Keratinocyte (primary cell): ENCODE data around the gene SYCP1. TPM values are rescaled to one million over a fixed set of nuclear protein-coding genes. Genes with fewer than 3 reads are reported as not detected.
"Not testable (repeated sequence)": the region's sequence is repeated elsewhere in the genome, so short reads cannot be mapped to it uniquely, and the experiment has no call there.

ENCODE experiments used
- DNase-seq: peaks from one replicate; pipeline ENCODE4 v3.0.0-alpha.2; 2011; ENCODE audit warnings: low read depth, missing footprints, low spot score
- FAIRE-seq: peaks from 2 replicates; lab custom pipeline; 2011; peaks lifted over from hg19 to GRCh38; lab: Jason Lieb, UNC
- H2AFZ ChIP-seq: 2 replicates; pipeline ENCODE4 v1.6.0; 2012; ENCODE audit warnings: low read length, control low read depth, inconsistent platforms; ENCODE audit not compliant: control insufficient read depth
- H3K27ac ChIP-seq: 2 replicates; pipeline ENCODE4 v1.5.1; 2011; ENCODE audit warnings: low read length; ENCODE audit not compliant: control insufficient read depth, insufficient read depth
- H3K27me3 ChIP-seq: 3 replicates; pipeline ENCODE4 v1.6.0; 2011; ENCODE audit warnings: low read length; ENCODE audit not compliant: control insufficient read depth, insufficient read depth; ENCODE audit errors: extremely low read depth
- H3K36me3 ChIP-seq, 2 experiments: 2 replicates in 1 of 2; 3 replicates in 1 of 2; pipeline ENCODE4 v1.5.1; 2011; ENCODE audit warnings: low read length in 2 of 2, mild to moderate bottlenecking in 1 of 2; ENCODE audit not compliant: control insufficient read depth in 2 of 2, insufficient read depth in 2 of 2; ENCODE audit errors: extremely low read depth in 1 of 2
- H3K4me1 ChIP-seq: 3 replicates; pipeline ENCODE4 v1.5.1; 2011; ENCODE audit warnings: low read length; ENCODE audit not compliant: control insufficient read depth, insufficient read depth; ENCODE audit errors: extremely low read depth
- H3K4me2 ChIP-seq: 3 replicates; pipeline ENCODE4 v1.6.0; 2011; ENCODE audit warnings: low read depth, low read length; ENCODE audit not compliant: control insufficient read depth, insufficient read depth; ENCODE audit errors: extremely low read depth
- H3K4me3 ChIP-seq, 3 experiments: fragments of 200-600 bp in 1 of 3; sonication (generic) in 1 of 3; 2 replicates in 2 of 3; 3 replicates in 1 of 3; pipeline ENCODE4 v1.5.1; 2011 to 2016; ENCODE audit warnings: low read length in 3 of 3, mild to moderate bottlenecking in 3 of 3, control low read depth in 2 of 3, inconsistent platforms in 1 of 3, low read depth in 1 of 3, mixed read lengths in 1 of 3, mixed run types in 1 of 3, moderate library complexity in 1 of 3; ENCODE audit not compliant: control insufficient read depth in 2 of 3, insufficient read depth in 2 of 3; ENCODE audit errors: extremely low read depth in 1 of 3
- H3K79me2 ChIP-seq: 2 replicates; pipeline ENCODE4 v1.6.0; 2012; ENCODE audit warnings: low read length; ENCODE audit not compliant: control insufficient read depth, insufficient read depth
- H3K9ac ChIP-seq: 3 replicates; pipeline ENCODE4 v1.6.0; 2011; ENCODE audit warnings: low read length; ENCODE audit not compliant: control insufficient read depth, insufficient read depth; ENCODE audit errors: extremely low read depth
- H3K9me1 ChIP-seq: 3 replicates; pipeline ENCODE4 v1.6.0; 2011; ENCODE audit warnings: low read length; ENCODE audit not compliant: control insufficient read depth, insufficient read depth; ENCODE audit errors: extremely low read depth
- H3K9me3 ChIP-seq: 2 replicates; pipeline ENCODE4 v1.5.1; 2012; ENCODE audit warnings: low read depth, low read length; ENCODE audit not compliant: control insufficient read depth
- H4K20me1 ChIP-seq: 3 replicates; pipeline ENCODE4 v1.6.0; 2011; ENCODE audit warnings: low read length; ENCODE audit not compliant: control insufficient read depth, insufficient read depth; ENCODE audit errors: extremely low read depth
- EZH2 ChIP-seq: IDR thresholded peaks from one replicate; pipeline ENCODE4 v1.6.1; 2012; ENCODE audit warnings: inconsistent platforms, mild to moderate bottlenecking, low read length, moderate library complexity
- dilution Hi-C: fragments of 300-500 bp; cut with MboI; formaldehyde crosslinking; loops from one replicate; pipeline ENCODE4 v1.7.0; 2020; ENCODE audit warnings: low sequenced_read_pairs; ENCODE audit not compliant: extremely low pct_ligation_motif_present
- polyA plus RNA-seq, 5 experiments: library from polyadenylated mRNA; depleted of rRNA in 3 of 5; stranded (reverse) in 3 of 5; stranded (forward) in 1 of 5; unstranded in 1 of 5; fragments of >200 nt; gene quantifications; 1 replicate in 1 of 5; 2 replicates in 3 of 5; 3 replicates in 1 of 5; pipeline versions ENCODE4 v1.2.1 to v1.2.3, GENCODE V29; 2011 to 2012; ENCODE audit warnings: missing spikeins in 2 of 5, low read depth in 1 of 5, low replicate concordance in 1 of 5
- TF ChIP-seq, protein P1 (sequence below), 3 experiments: IDR thresholded peaks in 1 of 3; conservative IDR thresholded peaks in 1 of 3; optimal IDR thresholded peaks in 1 of 3; 2 replicates in 2 of 3; 3 replicates in 1 of 3; pipeline versions ENCODE3 to v1.5.1; 2011; ENCODE audit warnings: low read length in 3 of 3, mild to moderate bottlenecking in 3 of 3, moderate library complexity in 2 of 3, control low read depth in 1 of 3, inconsistent platforms in 1 of 3; ENCODE audit not compliant: insufficient read depth in 2 of 3; ENCODE audit errors: extremely low read depth in 1 of 3

Gene SYCP1
- polyA plus RNA-seq, 1 donor (not counting 4 experiments of a cell fraction or from before 2014, with no cell fraction given) = not detected

DNA sequence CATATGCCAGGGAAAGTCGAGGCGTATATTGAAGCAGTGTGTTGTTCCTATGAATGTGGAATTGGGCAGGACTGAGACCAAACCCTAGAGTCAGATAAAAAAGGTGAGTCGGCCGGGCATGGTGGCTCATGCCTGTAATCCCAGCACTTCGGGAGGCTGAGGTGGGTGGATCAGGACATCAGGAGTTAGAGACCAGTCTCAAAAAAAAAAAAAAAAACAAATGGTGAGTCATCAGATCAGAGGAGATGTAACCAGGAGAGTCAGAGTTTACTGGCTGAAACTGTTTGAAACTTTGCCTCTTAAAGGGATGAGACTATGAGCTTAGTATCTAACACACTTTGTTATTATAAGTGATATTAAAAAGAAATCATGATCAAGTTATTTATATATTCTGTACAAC lies 26.4 kb upstream of the SYCP1 start:
- Histone ChIP-seq H3K4me1 (peaks cover 16% of the 10 kb centered on the region), H3K9me3 (no peaks in the 10 kb centered on the region), H2AFZ (peak overlapping the region; percentile 46), H3K79me2 (no peaks in the 10 kb centered on the region), H3K27me3 (no peaks in the 10 kb centered on the region), H3K9me1 (no peaks in the 10 kb centered on the region), H3K4me3 (no peak overlapping the region), H3K36me3 (no peaks in the 10 kb centered on the region), H3K4me2 (peak overlapping the region; percentile 48), H4K20me1 (no peaks in the 10 kb centered on the region), H3K9ac (no peak overlapping the region), H3K27ac (peak overlapping the region; percentile 66)
- DNase-seq = peak; percentile 9
- no peak for TF ChIP-seq EZH2
- TF ChIP-seq, protein P1, sequence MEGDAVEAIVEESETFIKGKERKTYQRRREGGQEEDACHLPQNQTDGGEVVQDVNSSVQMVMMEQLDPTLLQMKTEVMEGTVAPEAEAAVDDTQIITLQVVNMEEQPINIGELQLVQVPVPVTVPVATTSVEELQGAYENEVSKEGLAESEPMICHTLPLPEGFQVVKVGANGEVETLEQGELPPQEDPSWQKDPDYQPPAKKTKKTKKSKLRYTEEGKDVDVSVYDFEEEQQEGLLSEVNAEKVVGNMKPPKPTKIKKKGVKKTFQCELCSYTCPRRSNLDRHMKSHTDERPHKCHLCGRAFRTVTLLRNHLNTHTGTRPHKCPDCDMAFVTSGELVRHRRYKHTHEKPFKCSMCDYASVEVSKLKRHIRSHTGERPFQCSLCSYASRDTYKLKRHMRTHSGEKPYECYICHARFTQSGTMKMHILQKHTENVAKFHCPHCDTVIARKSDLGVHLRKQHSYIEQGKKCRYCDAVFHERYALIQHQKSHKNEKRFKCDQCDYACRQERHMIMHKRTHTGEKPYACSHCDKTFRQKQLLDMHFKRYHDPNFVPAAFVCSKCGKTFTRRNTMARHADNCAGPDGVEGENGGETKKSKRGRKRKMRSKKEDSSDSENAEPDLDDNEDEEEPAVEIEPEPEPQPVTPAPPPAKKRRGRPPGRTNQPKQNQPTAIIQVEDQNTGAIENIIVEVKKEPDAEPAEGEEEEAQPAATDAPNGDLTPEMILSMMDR (optimal IDR thresholded peaks at IDR 0.05 in 1 of 3, IDR thresholded peaks at IDR 0.05 in 1 of 3, conservative IDR thresholded peaks at IDR 0.05 in 1 of 3; ENCODE audit: extremely low read depth in 1 of 3, insufficient read depth in 2 of 3, low read length in 3 of 3) = no peak
- FAIRE-seq = no peak
- dilution Hi-C loops = no loop called here

- dilution Hi-C loops, H3K27me3 ChIP-seq, H3K36me3 ChIP-seq, H3K9me1 ChIP-seq, H3K4me2 ChIP-seq, DNase-seq, H3K27ac ChIP-seq, H2AFZ ChIP-seq, H3K4me3 ChIP-seq, H3K9ac ChIP-seq, H3K9me3 ChIP-seq, FAIRE-seq, H3K79me2 ChIP-seq, H4K20me1 ChIP-seq: not testable (repeated sequence)
- peaks cover 24% of the 10 kb centered on the region for H3K4me1 ChIP-seq
These were observed 24.6 kb upstream of the SYCP1 start for GRCh38 chr1:114830075-114830474.
